PFSK-1 (cell line): ENCODE measurements around the gene NXN.

ENCODE experiments used
- FOXP2 ChIP-seq: optimal IDR thresholded peaks from 2 replicates; pipeline ENCODE3; 2011; ENCODE audit warnings: borderline replicate concordance, control low read depth, inconsistent platforms; ENCODE audit not compliant: insufficient read depth; ENCODE audit errors: extremely low read length, extremely low read depth
- POLR2AphosphoS5 ChIP-seq: IDR thresholded peaks from 2 replicates; pipeline ENCODE4 v1.6.1; 2012; ENCODE audit warnings: low read depth, mild to moderate bottlenecking, control low read depth, low read length, moderate library complexity
- SIN3A ChIP-seq: IDR thresholded peaks from 2 replicates; pipeline ENCODE4 v1.6.1; 2012; ENCODE audit warnings: mild to moderate bottlenecking, low read length, moderate library complexity, borderline replicate concordance; ENCODE audit not compliant: insufficient read depth
- TAF1 ChIP-seq: IDR thresholded peaks from 2 replicates; pipeline ENCODE4 v1.6.1; 2012; ENCODE audit warnings: low read length, control low read depth, borderline replicate concordance; ENCODE audit not compliant: insufficient read depth
- TF ChIP-seq, protein P1 (sequence below), 2 experiments: IDR thresholded peaks; 2 replicates each; pipeline versions ENCODE4 v1.6.1 to v1.8.0; 2011 to 2012; ENCODE audit warnings: low read depth in 2 of 2, low read length in 2 of 2, control low read depth in 1 of 2, inconsistent platforms in 1 of 2, mild to moderate bottlenecking in 1 of 2, moderate library complexity in 1 of 2; ENCODE audit not compliant: insufficient read depth in 1 of 2

DNA sequence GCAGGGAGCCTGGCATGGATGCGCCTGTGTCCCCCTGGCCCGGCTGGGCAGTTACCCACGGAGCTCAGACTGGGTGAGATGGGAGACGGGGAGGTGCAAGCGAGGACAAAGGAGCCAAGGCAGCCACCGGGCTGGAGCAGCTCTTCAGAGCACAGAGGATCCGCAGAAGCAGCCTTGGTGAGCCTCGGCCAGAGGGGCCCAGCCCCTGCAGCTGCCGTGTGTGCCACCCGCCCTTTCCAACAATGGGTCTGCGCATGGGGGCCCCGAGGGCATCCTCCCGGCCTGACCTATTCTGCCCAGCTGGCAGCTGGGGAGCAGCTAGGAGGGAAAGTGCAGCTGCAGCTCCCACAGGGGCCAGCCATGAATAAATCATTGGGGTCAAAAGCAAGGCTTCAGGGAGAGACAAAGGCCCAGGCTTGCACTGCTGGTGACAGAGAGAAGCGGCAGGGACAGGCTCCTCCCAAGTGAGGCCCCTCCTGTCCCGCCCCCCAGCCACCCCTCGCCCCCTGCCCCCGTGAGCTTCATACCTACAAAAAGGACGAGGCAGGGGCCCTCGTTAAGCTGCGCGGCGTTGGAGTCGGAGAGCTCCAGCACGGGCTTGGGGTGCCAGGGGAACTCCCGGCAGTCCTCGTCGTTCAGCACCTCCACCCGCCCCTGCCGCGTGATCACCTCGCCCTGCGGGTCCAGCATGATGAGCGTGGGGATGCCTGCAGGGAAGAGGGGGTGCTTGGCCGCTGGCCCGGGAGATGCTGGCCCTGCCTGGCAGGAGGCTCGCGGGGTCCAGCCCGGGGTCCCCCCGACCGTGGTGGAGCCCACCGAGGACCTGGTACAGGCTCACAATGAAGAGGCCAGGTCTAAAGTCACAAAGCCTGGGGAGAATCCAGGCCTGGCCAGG lies 174.8 kb downstream of the NXN start:
- TF ChIP-seq, protein P1, sequence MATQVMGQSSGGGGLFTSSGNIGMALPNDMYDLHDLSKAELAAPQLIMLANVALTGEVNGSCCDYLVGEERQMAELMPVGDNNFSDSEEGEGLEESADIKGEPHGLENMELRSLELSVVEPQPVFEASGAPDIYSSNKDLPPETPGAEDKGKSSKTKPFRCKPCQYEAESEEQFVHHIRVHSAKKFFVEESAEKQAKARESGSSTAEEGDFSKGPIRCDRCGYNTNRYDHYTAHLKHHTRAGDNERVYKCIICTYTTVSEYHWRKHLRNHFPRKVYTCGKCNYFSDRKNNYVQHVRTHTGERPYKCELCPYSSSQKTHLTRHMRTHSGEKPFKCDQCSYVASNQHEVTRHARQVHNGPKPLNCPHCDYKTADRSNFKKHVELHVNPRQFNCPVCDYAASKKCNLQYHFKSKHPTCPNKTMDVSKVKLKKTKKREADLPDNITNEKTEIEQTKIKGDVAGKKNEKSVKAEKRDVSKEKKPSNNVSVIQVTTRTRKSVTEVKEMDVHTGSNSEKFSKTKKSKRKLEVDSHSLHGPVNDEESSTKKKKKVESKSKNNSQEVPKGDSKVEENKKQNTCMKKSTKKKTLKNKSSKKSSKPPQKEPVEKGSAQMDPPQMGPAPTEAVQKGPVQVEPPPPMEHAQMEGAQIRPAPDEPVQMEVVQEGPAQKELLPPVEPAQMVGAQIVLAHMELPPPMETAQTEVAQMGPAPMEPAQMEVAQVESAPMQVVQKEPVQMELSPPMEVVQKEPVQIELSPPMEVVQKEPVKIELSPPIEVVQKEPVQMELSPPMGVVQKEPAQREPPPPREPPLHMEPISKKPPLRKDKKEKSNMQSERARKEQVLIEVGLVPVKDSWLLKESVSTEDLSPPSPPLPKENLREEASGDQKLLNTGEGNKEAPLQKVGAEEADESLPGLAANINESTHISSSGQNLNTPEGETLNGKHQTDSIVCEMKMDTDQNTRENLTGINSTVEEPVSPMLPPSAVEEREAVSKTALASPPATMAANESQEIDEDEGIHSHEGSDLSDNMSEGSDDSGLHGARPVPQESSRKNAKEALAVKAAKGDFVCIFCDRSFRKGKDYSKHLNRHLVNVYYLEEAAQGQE (IDR thresholded peaks at IDR 0.05; ENCODE audit: insufficient read depth in 1 of 2, low read depth in 2 of 2, low read length in 2 of 2): no peak
- TF ChIP-seq FOXP2 (no peak), POLR2AphosphoS5 (no peak), SIN3A (no peak), TAF1 (no peak)
